ENCODE data around the gene PLP1.

PLP1 gene

GRCh38 chrX:103783971-103784370 is 7.3 kb downstream of the PLP1 start:
- TF ChIP-seq POLR2AphosphoS5 (IDR thresholded peaks at IDR 0.05; ENCODE audit: borderline replicate concordance, low read depth, low read length), result no peak
- TF ChIP-seq EZH2 (IDR thresholded peaks at IDR 0.05), result no peak
- no peak for TF ChIP-seq FOXP2 (optimal IDR thresholded peaks at IDR 0.05; ENCODE audit: control extremely low read depth, extremely low read length, insufficient read depth)
- Histone ChIP-seq H3K36me3 (ENCODE audit: insufficient read depth, low read length) (no peaks in the 10 kb centered on the region), H3K9ac (ENCODE audit: insufficient read length) (no peak overlapping the region), H3K9me3 (ENCODE audit: low read depth, low read length) (no peaks in the 10 kb centered on the region), H3K27ac (no peak overlapping the region), H3K4me3 (no peak overlapping the region)
- DNase-seq (ENCODE audit: low read depth, low spot score), result no peak

DNA sequence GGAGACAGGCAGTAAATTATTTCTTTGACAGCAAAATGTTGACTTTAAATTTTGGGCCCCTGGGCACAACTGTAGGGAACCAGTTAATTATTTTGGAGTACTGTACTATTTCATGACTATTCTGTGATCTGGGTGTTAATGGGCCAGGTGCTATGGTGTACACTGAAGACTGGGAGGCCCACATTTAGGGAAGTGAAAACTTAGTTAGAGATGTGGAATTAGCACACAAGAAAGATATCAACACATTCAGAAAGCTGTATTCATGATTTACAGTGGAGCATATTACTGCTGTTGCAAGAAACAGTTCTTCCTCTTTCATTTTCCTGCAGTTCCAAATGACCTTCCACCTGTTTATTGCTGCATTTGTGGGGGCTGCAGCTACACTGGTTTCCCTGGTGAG is 12.4 kb downstream of the PLP1 start:
- Histone ChIP-seq H3K9ac (ENCODE audit: insufficient read length) (no peak overlapping the region), H3K36me3 (ENCODE audit: insufficient read depth, low read length) (no peaks in the 10 kb centered on the region), H3K4me3 (no peak overlapping the region), H3K27ac (no peak overlapping the region), H3K9me3 (ENCODE audit: low read depth, low read length) (no peaks in the 10 kb centered on the region)
- no peak for DNase-seq (ENCODE audit: low read depth, low spot score)
- TF ChIP-seq EZH2 (IDR thresholded peaks at IDR 0.05) (no peak), POLR2AphosphoS5 (IDR thresholded peaks at IDR 0.05; ENCODE audit: borderline replicate concordance, low read depth, low read length) (no peak), FOXP2 (optimal IDR thresholded peaks at IDR 0.05; ENCODE audit: control extremely low read depth, extremely low read length, insufficient read depth) (no peak)

DNA sequence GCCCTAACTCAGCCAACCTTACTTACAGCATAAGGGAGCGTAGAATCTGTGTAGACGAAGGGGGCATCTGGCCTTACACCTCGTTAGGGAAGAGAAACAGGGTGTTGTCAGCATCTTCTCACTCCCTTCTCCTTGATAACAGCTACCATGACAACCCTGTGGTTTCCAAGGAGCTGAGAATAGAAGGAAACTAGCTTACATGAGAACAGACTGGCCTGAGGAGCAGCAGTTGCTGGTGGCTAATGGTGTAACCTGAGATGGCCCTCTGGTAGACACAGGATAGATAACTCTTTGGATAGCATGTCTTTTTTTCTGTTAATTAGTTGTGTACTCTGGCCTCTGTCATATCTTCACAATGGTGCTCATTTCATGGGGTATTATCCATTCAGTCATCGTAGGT is 14.6 kb downstream of the PLP1 start:
- no peaks in the 10 kb centered on the region for H3K9me3 ChIP-seq (ENCODE audit: low read depth, low read length)
- H3K36me3 ChIP-seq (ENCODE audit: insufficient read depth, low read length), result no peaks in the 10 kb centered on the region
- no peak overlapping the region for H3K9ac ChIP-seq (ENCODE audit: insufficient read length)
- TF ChIP-seq FOXP2 (optimal IDR thresholded peaks at IDR 0.05; ENCODE audit: control extremely low read depth, extremely low read length, insufficient read depth) (no peak), POLR2AphosphoS5 (IDR thresholded peaks at IDR 0.05; ENCODE audit: borderline replicate concordance, low read depth, low read length) (no peak), EZH2 (IDR thresholded peaks at IDR 0.05) (no peak)
- no peak overlapping the region for H3K27ac ChIP-seq
- no peak overlapping the region for H3K4me3 ChIP-seq
- no peak for DNase-seq (ENCODE audit: low read depth, low spot score)

DNA sequence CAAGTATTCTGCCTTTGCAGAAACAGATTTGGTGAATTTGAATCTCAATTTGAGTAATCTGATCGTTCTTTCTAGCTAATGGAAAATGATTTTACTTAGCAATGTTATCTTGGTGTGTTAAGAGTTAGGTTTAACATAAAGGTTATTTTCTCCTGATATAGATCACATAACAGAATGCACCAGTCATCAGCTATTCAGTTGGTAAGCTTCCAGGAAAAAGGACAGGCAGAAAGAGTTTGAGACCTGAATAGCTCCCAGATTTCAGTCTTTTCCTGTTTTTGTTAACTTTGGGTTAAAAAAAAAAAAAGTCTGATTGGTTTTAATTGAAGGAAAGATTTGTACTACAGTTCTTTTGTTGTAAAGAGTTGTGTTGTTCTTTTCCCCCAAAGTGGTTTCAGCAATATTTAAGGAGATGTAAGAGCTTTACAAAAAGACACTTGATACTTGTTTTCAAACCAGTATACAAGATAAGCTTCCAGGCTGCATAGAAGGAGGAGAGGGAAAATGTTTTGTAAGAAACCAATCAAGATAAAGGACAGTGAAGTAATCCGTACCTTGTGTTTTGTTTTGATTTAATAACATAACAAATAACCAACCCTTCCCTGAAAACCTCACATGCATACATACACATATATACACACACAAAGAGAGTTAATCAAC is 15.3 kb downstream of the PLP1 start:
- H3K9me3 ChIP-seq (ENCODE audit: low read depth, low read length), result no peaks in the 10 kb centered on the region

DNA sequence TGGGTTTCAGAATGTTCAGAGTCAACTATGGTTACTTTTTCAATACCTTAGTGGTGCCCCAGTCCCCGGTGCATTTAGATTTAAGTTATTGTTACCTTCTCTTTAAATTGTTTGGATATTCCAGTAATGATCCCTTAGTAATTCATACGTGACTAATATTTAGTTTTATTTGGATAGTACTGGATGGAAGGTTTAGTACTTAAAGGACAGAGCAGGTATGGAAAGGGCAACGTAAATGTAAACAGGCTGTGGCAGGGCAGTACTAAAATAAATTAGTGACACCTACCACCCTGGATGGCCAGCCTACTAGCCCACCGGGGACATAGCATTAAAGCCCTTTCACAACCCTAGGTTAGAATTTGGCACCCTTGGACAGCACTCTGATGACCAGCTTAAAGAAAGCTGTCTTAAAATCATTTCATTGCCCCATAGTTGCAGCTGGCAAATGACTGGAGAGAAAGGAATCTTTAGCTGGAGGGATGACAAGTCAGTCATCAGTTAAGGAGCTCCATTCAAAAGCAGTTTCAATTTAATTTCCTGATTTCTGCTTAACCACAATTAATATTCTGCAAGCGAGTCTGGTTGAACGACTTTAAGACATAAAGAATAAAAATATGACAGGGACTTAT is 16.4 kb downstream of the PLP1 start:
- no peaks in the 10 kb centered on the region for H3K36me3 ChIP-seq (ENCODE audit: insufficient read depth, low read length)
- DNase-seq (ENCODE audit: low read depth, low spot score), result no peak
- no peak overlapping the region for H3K9ac ChIP-seq (ENCODE audit: insufficient read length)
- no peak for TF ChIP-seq EZH2 (IDR thresholded peaks at IDR 0.05)
- no peak for TF ChIP-seq FOXP2 (optimal IDR thresholded peaks at IDR 0.05; ENCODE audit: control extremely low read depth, extremely low read length, insufficient read depth)
- TF ChIP-seq POLR2AphosphoS5 (IDR thresholded peaks at IDR 0.05; ENCODE audit: borderline replicate concordance, low read depth, low read length), result no peak
- no peak overlapping the region for H3K4me3 ChIP-seq
- no peaks in the 10 kb centered on the region for H3K9me3 ChIP-seq (ENCODE audit: low read depth, low read length)
- H3K27ac ChIP-seq, result no peak overlapping the region

More for the DNA sequence above, 15.3 kb downstream of the PLP1 start:
- no peaks in the 10 kb centered on the region for H3K36me3 ChIP-seq (ENCODE audit: insufficient read depth, low read length)
- no peak overlapping the region for H3K27ac ChIP-seq
- TF ChIP-seq POLR2AphosphoS5 (IDR thresholded peaks at IDR 0.05; ENCODE audit: borderline replicate concordance, low read depth, low read length) (no peak), EZH2 (IDR thresholded peaks at IDR 0.05) (no peak), FOXP2 (optimal IDR thresholded peaks at IDR 0.05; ENCODE audit: control extremely low read depth, extremely low read length, insufficient read depth) (no peak)
- H3K9ac ChIP-seq (ENCODE audit: insufficient read length), result no peak overlapping the region
- DNase-seq (ENCODE audit: low read depth, low spot score), result no peak
- H3K4me3 ChIP-seq, result no peak overlapping the region

- H3K9me3 ChIP-seq (ENCODE audit: low read depth, low read length), result no peaks in the 10 kb centered on the region
- H3K9ac ChIP-seq (ENCODE audit: insufficient read length), result no peak overlapping the region
- H3K27ac ChIP-seq, result no peak overlapping the region
- no peak for DNase-seq (ENCODE audit: low read depth, low spot score)
- H3K36me3 ChIP-seq (ENCODE audit: insufficient read depth, low read length), result no peaks in the 10 kb centered on the region
- TF ChIP-seq FOXP2 (optimal IDR thresholded peaks at IDR 0.05; ENCODE audit: control extremely low read depth, extremely low read length, insufficient read depth) (no peak), EZH2 (IDR thresholded peaks at IDR 0.05) (no peak), POLR2AphosphoS5 (IDR thresholded peaks at IDR 0.05; ENCODE audit: borderline replicate concordance, low read depth, low read length) (no peak)
- no peak overlapping the region for H3K4me3 ChIP-seq
Measured at GRCh38 chrX:103793545-103793940, 16.9 kb downstream of the PLP1 start.

GRCh38 chrX:103794119-103794518 is 17.5 kb downstream of the PLP1 start:
- no peak overlapping the region for H3K27ac ChIP-seq

GRCh38 chrX:103797691-103798090 is 21.1 kb downstream of the PLP1 start:
- H3K9ac ChIP-seq (ENCODE audit: insufficient read length), result no peak overlapping the region
- TF ChIP-seq EZH2 (IDR thresholded peaks at IDR 0.05), result no peak
- no peak for TF ChIP-seq POLR2AphosphoS5 (IDR thresholded peaks at IDR 0.05; ENCODE audit: borderline replicate concordance, low read depth, low read length)
- no peak for TF ChIP-seq FOXP2 (optimal IDR thresholded peaks at IDR 0.05; ENCODE audit: control extremely low read depth, extremely low read length, insufficient read depth)
- no peak for DNase-seq (ENCODE audit: low read depth, low spot score)
- no peaks in the 10 kb centered on the region for H3K9me3 ChIP-seq (ENCODE audit: low read depth, low read length)
- H3K4me3 ChIP-seq, result no peak overlapping the region
- no peaks in the 10 kb centered on the region for H3K36me3 ChIP-seq (ENCODE audit: insufficient read depth, low read length)
- H3K27ac ChIP-seq, result no peak overlapping the region

More at GRCh38 chrX:103794119-103794518, 17.5 kb downstream of the PLP1 start:
- TF ChIP-seq POLR2AphosphoS5 (IDR thresholded peaks at IDR 0.05; ENCODE audit: borderline replicate concordance, low read depth, low read length) (no peak), EZH2 (IDR thresholded peaks at IDR 0.05) (no peak), FOXP2 (optimal IDR thresholded peaks at IDR 0.05; ENCODE audit: control extremely low read depth, extremely low read length, insufficient read depth) (no peak)
- DNase-seq (ENCODE audit: low read depth, low spot score), result no peak
- Histone ChIP-seq H3K9ac (ENCODE audit: insufficient read length) (no peak overlapping the region), H3K36me3 (ENCODE audit: insufficient read depth, low read length) (no peaks in the 10 kb centered on the region), H3K9me3 (ENCODE audit: low read depth, low read length) (no peaks in the 10 kb centered on the region), H3K4me3 (no peak overlapping the region)

Data from SK-N-MC (cell line).